Measurements from ENCODE around the gene TXNRD2. TPM values are rescaled to one million over a fixed set of nuclear protein-coding genes. Genes with fewer than 3 reads are reported as not detected.

Gene TXNRD2
- total and polyA plus RNA-seq, 2 experiments from 2014 or later: 11.2 to 12.4 TPM

GRCh38 chr22:19884954-19885751 is 56.5 kb downstream of the TXNRD2 start:
- H2AFZ ChIP-seq: no peak overlapping the region
- H3F3A ChIP-seq (replicated peaks; ENCODE audit: low read depth): peaks cover 4% of the 10 kb centered on the region
- H3K9me2 ChIP-seq (ENCODE audit: insufficient read depth): no peaks in the 10 kb centered on the region
- no peak overlapping the region for H3K4me2 ChIP-seq
- Mint-ChIP-seq H3K36me3 (ENCODE audit: low read depth) (no peaks in the 10 kb centered on the region; the same call in 2 of the 3 replicates), H3K4me3 (no peak overlapping the region), H3K9me3 (no peaks in the 10 kb centered on the region), H3K27ac (peak overlapping the region; percentile 39; the same call in 1 of the 2 replicates), H3K4me1 (peaks cover 25% of the 10 kb centered on the region), H3K27me3 (ENCODE audit: insufficient read depth, low read depth, poor library complexity) (peaks cover 20% of the 10 kb centered on the region)
- no peaks in the 10 kb centered on the region for H3K36me3 ChIP-seq (ENCODE audit: insufficient read depth)
- peaks cover 17% of the 10 kb centered on the region for H3K4me1 ChIP-seq (ENCODE audit: insufficient read depth)
- ATAC-seq: no peak
- H3K27me3 ChIP-seq (ENCODE audit: insufficient read depth): no peaks in the 10 kb centered on the region
- H3K79me2 ChIP-seq (replicated peaks; ENCODE audit: insufficient read depth): no peaks in the 10 kb centered on the region
- H4K20me1 ChIP-seq (replicated peaks; ENCODE audit: insufficient read depth): no peaks in the 10 kb centered on the region
- H3K27ac ChIP-seq (ENCODE audit: low read depth): no peak overlapping the region
- TF ChIP-seq ZNF114 (CRISPR knock-in tag; IDR thresholded peaks at IDR 0.05): no peak
- no peak for TF ChIP-seq NANOG (IDR thresholded peaks at IDR 0.05; ENCODE audit: borderline replicate concordance)
- no peak for TF ChIP-seq POLR2AphosphoS5 (IDR thresholded peaks at IDR 0.05; ENCODE audit: low read depth)
- no peak overlapping the region for H3K4me3 ChIP-seq
- no peak for DNase-seq (ENCODE audit: low spot score)

GRCh38 chr22:19884161-19884953 is 57.3 kb downstream of the TXNRD2 start:
- no peak overlapping the region for H3K27ac Mint-ChIP-seq
- no peaks in the 10 kb centered on the region for H3K27me3 ChIP-seq (ENCODE audit: insufficient read depth)
- H3K4me3 Mint-ChIP-seq: no peak overlapping the region
- H4K20me1 ChIP-seq (replicated peaks; ENCODE audit: insufficient read depth): no peaks in the 10 kb centered on the region
- H3K9me2 ChIP-seq (ENCODE audit: insufficient read depth): no peaks in the 10 kb centered on the region
- no peaks in the 10 kb centered on the region; the same call in 2 of the 3 replicates for H3K36me3 Mint-ChIP-seq (ENCODE audit: low read depth)
- no peak overlapping the region for H3K27ac ChIP-seq (ENCODE audit: low read depth)
- H3F3A ChIP-seq (replicated peaks; ENCODE audit: low read depth): peaks cover 4% of the 10 kb centered on the region
- H3K9me3 Mint-ChIP-seq: no peaks in the 10 kb centered on the region
- H2AFZ ChIP-seq: no peak overlapping the region
- H3K4me1 Mint-ChIP-seq: peaks cover 26% of the 10 kb centered on the region
- H3K79me2 ChIP-seq (replicated peaks; ENCODE audit: insufficient read depth): no peaks in the 10 kb centered on the region
- H3K4me1 ChIP-seq (ENCODE audit: insufficient read depth): peaks cover 18% of the 10 kb centered on the region
- ATAC-seq (no peak), DNase-seq (ENCODE audit: low spot score) (no peak)
- no peak overlapping the region for H3K4me2 ChIP-seq
- H3K27me3 Mint-ChIP-seq (ENCODE audit: insufficient read depth, low read depth, poor library complexity): peaks cover 18% of the 10 kb centered on the region
- H3K36me3 ChIP-seq (ENCODE audit: insufficient read depth): no peaks in the 10 kb centered on the region
- no peak overlapping the region for H3K4me3 ChIP-seq
- no peak for TF ChIP-seq ZNF114 (CRISPR knock-in tag; IDR thresholded peaks at IDR 0.05)
- TF ChIP-seq JUNB (IDR thresholded peaks at IDR 0.05; ENCODE audit: unreplicated experiment): no peak
- TF ChIP-seq ETS1 (IDR thresholded peaks at IDR 0.05): no peak
- no peak for TF ChIP-seq CREB1 (CRISPR knock-in tag; IDR thresholded peaks at IDR 0.05; ENCODE audit: low read depth)
- TF ChIP-seq ZNF331 (CRISPR knock-in tag; IDR thresholded peaks at IDR 0.05; ENCODE audit: low read depth): no peak
- TF ChIP-seq ZNF462 (CRISPR knock-in tag; IDR thresholded peaks at IDR 0.05): no peak
- no peak for TF ChIP-seq NANOG (IDR thresholded peaks at IDR 0.05; ENCODE audit: borderline replicate concordance)
- no peak for TF ChIP-seq EZH2 (IDR thresholded peaks at IDR 0.05; ENCODE audit: low read depth, unreplicated experiment)
